Fibroblast of peridontal ligament (primary cell): ENCODE measurements around the gene CNGA3.
"Not testable (repeated sequence)": the region's sequence is repeated elsewhere in the genome, so short reads cannot be mapped to it uniquely, and the experiment has no call there.

ENCODE experiments used
- DNase-seq: peaks from one replicate; pipeline ENCODE4 v3.0.0-alpha.2; 2010; ENCODE audit errors: extremely low read depth

Gene CNGA3

GRCh38 chr2:98399140-98399539 lies 52.9 kb downstream of the CNGA3 start:
- DNase-seq = no peak

- no peak for DNase-seq
These were observed 57.6 kb downstream of the CNGA3 start for GRCh38 chr2:98403878-98404277.

- DNase-seq = no peak
These were observed 58.4 kb downstream of the CNGA3 start for GRCh38 chr2:98404556-98405250.

- DNase-seq = no peak
These were observed 59.0 kb downstream of the CNGA3 start for GRCh38 chr2:98405301-98405700.

DNA sequence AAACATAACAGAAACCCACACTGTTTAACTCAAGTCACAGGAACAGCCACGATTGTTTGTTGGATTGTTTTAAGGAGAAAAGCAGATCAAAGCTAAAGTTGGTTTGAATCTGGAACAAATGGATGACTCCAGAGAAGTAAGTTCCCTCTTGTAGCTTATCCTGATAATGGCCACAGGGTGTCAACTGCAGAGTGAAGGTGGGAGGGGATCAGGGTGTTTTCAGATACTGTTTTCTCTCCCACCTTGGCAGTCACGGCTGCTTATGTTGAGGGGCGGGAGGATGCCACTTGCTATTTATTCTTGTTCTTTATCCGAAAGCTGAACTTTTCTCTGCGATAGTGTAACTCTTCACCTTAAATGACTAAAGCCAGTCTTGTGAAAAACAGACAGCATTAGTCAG lies 61.9 kb downstream of the CNGA3 start:
- DNase-seq = no peak

DNA sequence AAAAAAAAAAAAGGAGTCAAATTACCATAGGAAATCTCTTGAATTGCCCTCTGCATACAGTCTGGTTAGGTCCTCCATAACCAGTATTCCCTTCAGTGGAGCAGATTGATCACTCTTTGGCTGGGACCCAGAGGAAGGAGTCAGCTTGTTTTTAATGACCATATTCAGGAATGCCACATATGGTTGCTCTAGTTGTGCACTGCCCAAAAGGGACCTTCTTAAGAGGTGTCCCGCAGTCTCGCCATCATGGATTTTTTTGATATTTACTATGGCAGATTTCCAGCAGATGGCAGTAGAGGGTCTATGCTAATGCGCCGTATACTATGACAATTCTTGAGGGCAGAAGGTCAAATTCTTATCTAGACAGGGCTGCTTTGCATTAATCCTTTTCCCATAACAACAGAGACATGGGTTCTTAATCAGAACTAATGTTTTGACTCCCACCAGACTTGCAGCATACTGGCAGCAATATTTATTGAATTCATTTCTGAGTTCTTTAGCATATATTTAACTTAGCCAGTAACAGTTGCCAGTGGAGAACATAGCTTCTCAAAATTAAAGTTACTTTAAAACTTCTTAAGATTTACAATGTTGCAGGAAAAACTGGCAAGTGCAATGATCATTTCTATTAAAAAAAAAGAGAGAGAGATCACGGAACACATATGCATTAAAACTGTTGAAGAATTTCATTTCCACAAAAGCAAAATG lies 66.6 kb downstream of the CNGA3 start:
- DNase-seq = peak; percentile 73

DNA sequence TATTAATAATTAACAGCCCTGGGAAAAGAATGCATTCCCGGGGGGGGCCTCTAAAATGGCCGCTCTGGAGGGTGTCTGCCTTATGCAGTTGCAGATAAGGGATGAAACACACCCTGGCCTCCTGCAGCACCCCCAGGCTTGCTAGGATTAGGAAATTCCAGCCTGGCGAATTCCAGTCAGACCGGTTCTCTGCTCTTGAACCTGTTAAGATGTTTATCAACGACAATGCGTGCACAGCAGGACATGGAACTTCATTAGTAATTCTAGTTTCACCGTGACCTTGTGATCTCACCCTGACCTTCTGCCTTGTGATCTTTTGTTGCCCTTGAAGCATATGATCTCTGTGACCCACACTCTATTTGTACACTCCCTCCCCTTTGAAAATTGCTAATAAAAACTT lies 68.0 kb downstream of the CNGA3 start:
- not testable (repeated sequence) for DNase-seq

DNA sequence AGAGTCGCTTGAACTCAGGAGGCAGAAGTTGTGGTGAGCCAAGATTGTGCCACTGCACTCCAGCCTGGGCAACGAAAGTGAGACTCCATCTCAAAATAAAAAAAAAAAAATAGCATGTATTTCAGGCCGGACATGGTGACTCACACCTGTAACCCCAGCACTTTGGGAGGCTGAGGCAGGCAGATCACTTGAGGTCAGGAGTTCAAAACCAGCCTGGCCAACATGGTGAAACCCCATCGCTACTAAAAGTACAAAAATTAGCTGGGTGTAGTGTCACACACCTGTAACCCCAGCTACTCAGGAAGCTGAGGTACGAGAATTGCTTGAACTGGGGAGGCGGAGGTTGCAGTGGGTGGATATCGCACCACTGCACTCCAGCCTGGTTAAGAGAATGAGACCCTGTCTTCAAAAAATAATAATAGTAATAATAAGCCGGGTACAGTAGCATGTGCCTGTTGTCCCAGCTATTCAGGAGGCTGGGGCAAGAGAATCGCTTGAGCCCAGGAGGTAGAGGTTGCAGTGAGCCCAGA lies 69.5 kb downstream of the CNGA3 start:
- DNase-seq = not testable (repeated sequence)

DNA sequence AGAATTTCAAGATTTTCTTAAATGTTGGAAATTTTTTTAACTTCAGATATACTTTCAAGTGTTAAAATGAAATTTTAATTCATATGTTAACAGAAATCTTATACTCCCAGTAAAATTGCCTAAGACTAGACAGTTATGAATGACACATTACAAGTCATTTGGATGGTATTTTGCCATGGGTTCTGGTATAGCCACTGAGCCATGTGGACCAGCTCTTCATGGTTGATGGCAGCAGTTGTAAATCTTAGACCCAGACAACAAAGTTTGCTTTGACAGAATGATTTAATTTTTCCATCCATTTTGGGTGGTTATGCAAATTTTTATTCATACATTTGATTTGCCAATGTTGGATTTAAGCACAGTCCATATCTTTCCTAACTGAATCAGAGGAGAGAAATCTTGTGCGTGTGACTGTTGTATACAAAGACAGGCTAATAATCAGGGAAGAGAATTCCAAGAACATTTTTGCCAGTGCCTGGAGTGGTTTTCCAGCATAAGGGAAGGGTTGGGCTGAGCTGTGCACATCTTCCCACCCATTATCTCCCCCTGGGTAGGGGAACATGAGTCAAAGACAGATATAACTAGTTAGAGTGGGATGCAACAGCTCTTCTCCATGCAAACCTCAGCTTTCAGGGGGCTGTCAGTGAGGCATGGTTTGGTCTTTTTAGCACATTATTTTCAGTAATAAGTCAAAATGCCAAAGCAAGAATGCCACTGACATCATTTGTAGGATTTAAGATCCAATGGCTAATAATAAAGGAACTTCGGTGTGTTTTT lies 70.3 kb downstream of the CNGA3 start:
- DNase-seq = no peak

DNA sequence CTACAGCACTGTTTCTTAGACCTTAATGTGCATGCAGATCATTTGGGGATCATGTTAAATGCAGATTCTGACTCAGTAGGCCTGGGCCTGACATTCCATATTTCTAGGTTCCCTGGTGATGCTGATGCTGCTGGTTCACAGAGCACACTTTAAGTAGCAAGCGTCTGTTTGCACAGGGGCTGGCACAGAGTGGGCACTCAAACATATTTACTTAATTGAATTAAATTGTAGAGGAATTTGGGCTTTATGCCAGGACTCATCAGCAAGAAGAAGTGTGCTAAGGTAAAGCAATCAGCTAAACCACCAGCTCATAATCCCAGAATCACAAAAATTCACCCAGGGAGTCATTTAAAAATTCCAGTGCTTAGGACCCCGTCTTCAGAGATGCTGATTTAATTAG lies 73.3 kb downstream of the CNGA3 start:
- no peak for DNase-seq

GRCh38 chr2:98419977-98420725 lies 73.9 kb downstream of the CNGA3 start:
- no peak for DNase-seq

GRCh38 chr2:98422449-98422848 lies 76.2 kb downstream of the CNGA3 start:
- DNase-seq = no peak

DNA sequence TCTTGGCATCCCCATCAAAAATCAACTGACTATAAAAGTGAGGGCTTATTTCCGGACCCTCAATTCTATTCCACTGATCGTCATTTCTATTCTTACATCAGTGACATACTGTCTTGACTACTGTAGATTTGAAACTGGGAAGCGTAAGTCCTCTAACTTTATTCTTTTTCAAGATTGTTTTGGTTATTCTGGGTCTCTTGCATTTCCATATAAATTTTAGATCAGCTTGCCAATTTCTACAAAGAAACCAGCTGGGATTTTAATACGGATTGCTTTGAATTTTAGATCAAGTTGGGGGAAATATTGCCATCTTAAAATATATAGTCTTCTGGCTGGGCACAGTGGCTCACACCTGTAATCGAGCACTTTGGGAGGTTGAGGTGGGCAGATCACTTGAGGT lies 80.5 kb downstream of the CNGA3 start:
- no peak for DNase-seq

- DNase-seq = no peak
These were observed 85.9 kb downstream of the CNGA3 start for GRCh38 chr2:98432145-98432544.

DNA sequence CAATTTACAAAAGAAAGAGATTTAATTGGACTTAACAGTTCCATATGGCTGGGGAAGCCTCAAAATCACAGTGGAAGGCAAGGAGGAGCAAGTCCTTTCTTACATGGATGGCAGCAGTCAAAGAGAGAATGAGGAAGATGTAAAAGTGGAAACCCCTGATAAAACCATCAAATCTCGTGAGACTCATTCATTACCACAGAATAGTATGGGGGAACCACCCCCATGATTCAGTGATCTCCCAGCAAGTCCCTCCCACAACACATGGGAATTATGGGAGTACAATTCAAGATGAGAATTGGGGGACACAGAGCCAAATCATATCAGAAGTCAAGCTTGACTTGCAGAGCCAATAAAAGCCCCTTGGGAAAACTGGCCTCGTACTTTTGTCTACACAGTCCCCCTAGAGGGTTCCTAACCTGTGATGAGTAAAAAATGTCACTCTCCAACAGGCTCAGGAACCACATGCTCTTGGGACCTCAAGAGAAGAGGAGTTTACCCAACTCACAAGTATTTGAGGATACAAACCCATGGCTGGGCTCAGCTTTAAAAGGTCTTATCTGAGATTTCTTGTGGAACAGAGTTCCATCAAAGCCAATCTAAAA lies 87.2 kb downstream of the CNGA3 start:
- no peak for DNase-seq

GRCh38 chr2:98434492-98434891 lies 88.2 kb downstream of the CNGA3 start:
- no peak for DNase-seq

- DNase-seq = not testable (repeated sequence)
These were observed 89.4 kb downstream of the CNGA3 start for GRCh38 chr2:98435670-98436069.

- no peak for DNase-seq
These were observed 90.5 kb downstream of the CNGA3 start for GRCh38 chr2:98436734-98437133.

- DNase-seq = no peak
These were observed 92.2 kb downstream of the CNGA3 start for GRCh38 chr2:98438190-98439133.
